HG02759 (cell line): ENCODE data around the gene MGLL.
A peak's percentile ranks its signal among the peaks of the same experiment; 100 is the strongest.

Experiments used
- ATAC-seq: cut with Tn5 transposase; IDR thresholded peaks from one replicate; pipeline ENCODE4 v1.9.1; 2021; ENCODE audit warnings: mild to moderate bottlenecking, moderate library complexity; ENCODE audit not compliant: unreplicated experiment

Gene MGLL

GRCh38 chr3:127743351-127744252 is 78.7 kb downstream of the MGLL start:
- no peak for ATAC-seq

GRCh38 chr3:127742580-127742979 is 79.7 kb downstream of the MGLL start:
- ATAC-seq, result no peak

- no peak for ATAC-seq
Observed at GRCh38 chr3:127741690-127742089, 80.6 kb downstream of the MGLL start.

- ATAC-seq, result no peak
Observed at GRCh38 chr3:127741246-127741645, 81.1 kb downstream of the MGLL start.

GRCh38 chr3:127740136-127740915 is 82.0 kb downstream of the MGLL start:
- no peak for ATAC-seq

- ATAC-seq, result no peak
Observed at GRCh38 chr3:127739347-127740135, 82.8 kb downstream of the MGLL start.

- ATAC-seq, result no peak
Observed at GRCh38 chr3:127738192-127738840, 84.0 kb downstream of the MGLL start.

- no peak for ATAC-seq
Observed at GRCh38 chr3:127736801-127737539, 85.3 kb downstream of the MGLL start.

- peak; percentile 86 for ATAC-seq
Observed at GRCh38 chr3:127735767-127736693, 86.3 kb downstream of the MGLL start.

- ATAC-seq, result no peak
Observed at GRCh38 chr3:127734754-127735473, 87.4 kb downstream of the MGLL start.

- ATAC-seq, result no peak
Observed at GRCh38 chr3:127734181-127734720, 88.1 kb downstream of the MGLL start.

- ATAC-seq, result no peak
Observed at GRCh38 chr3:127733781-127734180, 88.5 kb downstream of the MGLL start.

GRCh38 chr3:127732879-127733350 is 89.4 kb downstream of the MGLL start:
- ATAC-seq, result no peak

GRCh38 chr3:127732303-127732702 is 90.0 kb downstream of the MGLL start:
- no peak for ATAC-seq

- no peak for ATAC-seq
Observed at GRCh38 chr3:127731546-127732289, 90.6 kb downstream of the MGLL start.

- ATAC-seq, result no peak
Observed at GRCh38 chr3:127730666-127731295, 91.5 kb downstream of the MGLL start.

GRCh38 chr3:127730171-127730570 is 92.1 kb downstream of the MGLL start:
- ATAC-seq, result no peak
